Heart left ventricle (tissue), 13 donors: ENCODE results near the gene NPIPB13.
"Not testable (repeated sequence)": the region's sequence is repeated elsewhere in the genome, so short reads cannot be mapped to it uniquely, and the experiment has no call there.

Source experiments
- POLR2A ChIP-seq, 2 donors: fragments of 450-650 bp; IDR thresholded peaks; one replicate each; pipeline ENCODE4 v1.6.1; 2017; ENCODE audit warnings: antibody characterized with exemption in 2 of 2, mild to moderate bottlenecking in 2 of 2, moderate library complexity in 2 of 2
- TF ChIP-seq, protein P1 (sequence below), 12 donors: fragments of 200-600 bp; sonication (generic) in 4 of 12; IDR thresholded peaks; one replicate each; pipeline versions ENCODE4 v1.5.0 to v1.8.0; 2018 to 2022; ENCODE audit warnings: antibody characterized with exemption in 12 of 12, mild to moderate bottlenecking in 5 of 12
- donor health status: ischemic (EF 13 %, LVEDD 7.1; RV severe dilation, severe dysfunction).
- donor health status: DM: no; HTN: yes; CAD: no.
- donor health status: DM: no; HTN: no; CAD: no.
- donor health status: ischemic (EF 25% LVEDD 6.9; RV normal size, moderate dysfunction).
- donor health status: ischemic (EF 25% LVEDD 5.7; RV mildly dilated, moderate dysfunction).
- donor health status: ischemic (EF 35%, LVEDD 5.7; RV mildly dilated, moderate dysfunction).
- donor health status: nonischemic (EF 11% LVEDD 7.7; RV severe dilation, severe dysfunction).
- donor health status: DM: yes; HTN: yes; CAD: no.
- donor health status: PGD.
- donor health status: ischemic (EF 29% LVEDD 5.4; RV normal size, mild dysfunction).
- donor health status: nonischemic (EF 23%, LVEDD 6.1; RV moderate dilation, normal function).

DNA sequence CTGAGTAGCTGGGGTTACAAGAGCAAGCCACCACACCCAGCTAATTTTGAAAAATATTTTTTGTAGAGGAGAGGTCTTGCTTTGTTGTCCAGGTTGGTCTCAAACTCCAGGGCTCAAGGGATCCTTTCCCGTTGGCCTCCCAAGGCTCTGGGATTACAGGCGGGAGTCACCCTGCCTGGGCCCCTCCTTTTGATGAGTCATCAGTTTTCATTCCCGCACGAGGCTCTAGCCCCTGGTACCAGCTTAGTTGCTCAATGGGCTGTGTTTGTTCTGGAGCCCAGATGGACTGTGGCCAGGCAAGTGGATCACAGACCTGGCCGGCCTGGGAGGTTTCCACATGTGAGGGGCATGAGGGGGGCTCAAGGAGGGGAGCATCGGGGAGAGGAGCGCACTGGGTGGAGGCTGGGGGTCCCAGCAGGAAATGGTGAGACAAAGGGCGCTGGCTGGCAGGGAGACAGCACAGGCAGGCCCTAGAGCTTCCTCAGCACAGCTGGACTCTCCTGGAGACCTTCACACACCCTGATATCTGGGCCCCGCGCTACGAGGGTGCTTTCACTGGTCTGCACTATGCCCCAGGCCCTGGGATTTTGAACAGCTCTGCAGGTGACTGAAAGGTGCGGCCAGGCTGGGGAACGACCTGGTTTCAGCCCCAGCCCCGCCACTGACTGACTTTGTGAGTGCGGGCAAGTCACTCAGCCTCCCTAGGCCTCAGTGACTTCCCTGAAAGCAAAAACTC, 48.5 kb downstream of the NPIPB13 start:
- not testable (repeated sequence) for TF ChIP-seq POLR2A (IDR thresholded peaks at IDR 0.05)
- TF ChIP-seq, protein P1, sequence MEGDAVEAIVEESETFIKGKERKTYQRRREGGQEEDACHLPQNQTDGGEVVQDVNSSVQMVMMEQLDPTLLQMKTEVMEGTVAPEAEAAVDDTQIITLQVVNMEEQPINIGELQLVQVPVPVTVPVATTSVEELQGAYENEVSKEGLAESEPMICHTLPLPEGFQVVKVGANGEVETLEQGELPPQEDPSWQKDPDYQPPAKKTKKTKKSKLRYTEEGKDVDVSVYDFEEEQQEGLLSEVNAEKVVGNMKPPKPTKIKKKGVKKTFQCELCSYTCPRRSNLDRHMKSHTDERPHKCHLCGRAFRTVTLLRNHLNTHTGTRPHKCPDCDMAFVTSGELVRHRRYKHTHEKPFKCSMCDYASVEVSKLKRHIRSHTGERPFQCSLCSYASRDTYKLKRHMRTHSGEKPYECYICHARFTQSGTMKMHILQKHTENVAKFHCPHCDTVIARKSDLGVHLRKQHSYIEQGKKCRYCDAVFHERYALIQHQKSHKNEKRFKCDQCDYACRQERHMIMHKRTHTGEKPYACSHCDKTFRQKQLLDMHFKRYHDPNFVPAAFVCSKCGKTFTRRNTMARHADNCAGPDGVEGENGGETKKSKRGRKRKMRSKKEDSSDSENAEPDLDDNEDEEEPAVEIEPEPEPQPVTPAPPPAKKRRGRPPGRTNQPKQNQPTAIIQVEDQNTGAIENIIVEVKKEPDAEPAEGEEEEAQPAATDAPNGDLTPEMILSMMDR (IDR thresholded peaks at IDR 0.05) = not testable (repeated sequence)
